ENCODE measurements around the gene FBXO42. TPM values are rescaled to one million over a fixed set of nuclear protein-coding genes. Genes with fewer than 3 reads are reported as not detected.
"Not testable (repeated sequence)": the region's sequence is repeated elsewhere in the genome, so short reads cannot be mapped to it uniquely, and the experiment has no call there.

Gene FBXO42
- total and polyA plus RNA-seq, 2 of the 4 experiments (the other 2 are of a cell fraction): 12.0 to 18.8 TPM

DNA sequence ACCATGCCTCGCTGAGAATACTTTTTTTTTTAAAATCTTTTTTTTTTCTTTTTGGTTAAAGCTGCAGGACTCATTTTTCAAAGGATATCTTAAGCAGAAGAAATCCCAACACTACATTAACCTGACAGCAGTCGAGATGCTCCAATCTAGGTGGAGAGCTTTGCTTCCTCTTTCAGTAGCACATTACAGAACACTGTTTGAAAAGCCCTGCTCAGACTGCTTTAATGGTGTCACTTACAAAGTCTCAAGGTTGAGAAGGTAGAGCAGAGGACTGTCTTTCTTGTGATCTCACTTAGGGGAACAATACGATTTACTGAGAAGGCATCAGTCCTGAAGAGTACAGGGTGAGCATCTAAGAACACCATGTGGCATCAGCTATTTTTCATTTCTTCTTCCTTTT is 94.3 kb downstream of the FBXO42 start:
- in situ Hi-C loops (cut with MboI; ENCODE audit: low sequenced_read_pairs): no loop called here

DNA sequence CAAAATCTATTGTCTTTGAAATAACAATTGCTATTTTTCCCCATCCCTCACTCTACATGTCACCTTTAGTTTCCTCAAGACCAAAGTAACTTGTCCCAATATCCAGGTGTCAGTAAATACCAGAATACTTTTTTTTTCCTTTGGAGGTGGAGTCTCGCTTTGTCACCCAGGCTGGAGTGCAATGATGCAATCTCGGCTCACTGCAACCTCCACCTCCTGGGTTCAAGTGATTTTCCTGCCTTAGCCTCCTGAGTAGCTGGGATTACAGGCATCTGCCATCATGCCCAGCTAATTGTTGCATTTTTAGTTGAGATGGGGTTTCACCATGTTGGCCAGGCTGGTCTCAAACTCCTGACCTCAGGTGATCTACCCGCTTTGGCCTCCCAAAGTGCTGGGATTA is 94.7 kb downstream of the FBXO42 start:
- H4K91ac ChIP-seq (ENCODE audit: insufficient read depth, low read depth, low read length); intact Hi-C loops (cut with micrococcal nuclease); H2BK15ac ChIP-seq (ENCODE audit: low read depth, low read length); dilution Hi-C loops (cut with HindIII; ENCODE audit: low sequenced_read_pairs, unreplicated experiment); H2BK120ac ChIP-seq (ENCODE audit: low read depth, low read length); H4K20me1 ChIP-seq (ENCODE audit: insufficient read depth, low read length); H3K14ac ChIP-seq (replicated peaks; ENCODE audit: low read depth, low read length); H3K56ac ChIP-seq (ENCODE audit: extremely low read depth, insufficient read depth, low read length); H2BK5ac ChIP-seq (ENCODE audit: low read depth, low read length, poor library complexity, severe bottlenecking); H3K18ac ChIP-seq (ENCODE audit: low read depth, low read length); H2AK5ac ChIP-seq (ENCODE audit: low read depth, low read length); H4K8ac ChIP-seq (ENCODE audit: low read depth in 2 of 2, low read length in 2 of 2); DNase-seq; POLR2A ChIA-PET (ENCODE audit: unreplicated experiment); ATAC-seq (ENCODE audit: low read depth); H3K9ac ChIP-seq (ENCODE audit: low read depth, low read length); H2AFZ ChIP-seq (replicated peaks; ENCODE audit: low read length, poor library complexity); H3K27ac ChIP-seq (ENCODE audit: insufficient read depth, low read length); H3K23ac ChIP-seq (ENCODE audit: low read depth, low read length); in situ Hi-C loops (cut with MboI; ENCODE audit: low sequenced_read_pairs); BruUV-seq (replicated peaks); H2AK9ac ChIP-seq (replicated peaks; ENCODE audit: low read depth, low read length, poor library complexity); H3K4ac ChIP-seq (ENCODE audit: low read depth, low read length); H2BK20ac ChIP-seq (ENCODE audit: low read depth, low read length); H3K4me2 ChIP-seq (ENCODE audit: low read depth, low read length); CTCF ChIA-PET; H3K4me3 ChIP-seq (ENCODE audit: insufficient read depth, low read depth, low read length); H3K27me3 ChIP-seq (ENCODE audit: control insufficient read depth, insufficient read depth, low read length); H4K5ac ChIP-seq (ENCODE audit: low read depth, low read length); H3K9me3 ChIP-seq (ENCODE audit: control insufficient read depth, insufficient read depth, low read length): not testable (repeated sequence)
- peaks cover 38 to 61% of the 10 kb centered on the region in 2 experiments for H3K79me1 ChIP-seq (ENCODE audit: low read depth in 1 of 2, low read length in 2 of 2)
- peaks cover 15% of the 10 kb centered on the region for H3K4me1 ChIP-seq (ENCODE audit: control insufficient read depth, insufficient read depth, low read length)
- no CpG with 5 or more reads among the region's 3 CpGs for WGBS, 2 experiments (ENCODE audit: extremely low coverage in 2 of 2, insufficient read length in 1 of 2)
- H3K36me3 ChIP-seq (ENCODE audit: control insufficient read depth, insufficient read depth, low read length): peaks cover 14% of the 10 kb centered on the region
- H3K9me1 ChIP-seq (ENCODE audit: insufficient read depth, low read length): peaks cover 13% of the 10 kb centered on the region; the same call in 1 of the 2 replicates

More for the DNA sequence above, 94.3 kb downstream of the FBXO42 start:
- Histone ChIP-seq H3K4me2 (ENCODE audit: low read depth, low read length) (no peak overlapping the region), H3K9ac (ENCODE audit: low read depth, low read length) (no peak overlapping the region), H3K18ac (ENCODE audit: low read depth, low read length) (peak overlapping the region; percentile 67; the same call in 1 of the 2 replicates), H2BK15ac (ENCODE audit: low read depth, low read length) (peak overlapping the region; percentile 88; the same call in 2 of the 3 replicates), H3K14ac (replicated peaks; ENCODE audit: low read depth, low read length) (peak overlapping the region; percentile 84), H3K27me3 (ENCODE audit: control insufficient read depth, insufficient read depth, low read length) (no peaks in the 10 kb centered on the region), H3K36me3 (ENCODE audit: control insufficient read depth, insufficient read depth, low read length) (peaks cover 14% of the 10 kb centered on the region), H2BK20ac (ENCODE audit: low read depth, low read length) (no peak overlapping the region), H3K4ac (ENCODE audit: low read depth, low read length) (peak overlapping the region; percentile 58; the same call in 1 of the 2 replicates), H4K91ac (ENCODE audit: insufficient read depth, low read depth, low read length) (peak overlapping the region; percentile 38), H3K56ac (ENCODE audit: extremely low read depth, insufficient read depth, low read length) (0 out of 2 replicates have a peak overlapping the region, but pooled peaks have one; percentile 26), H3K4me1 (ENCODE audit: control insufficient read depth, insufficient read depth, low read length) (peaks cover 15% of the 10 kb centered on the region), H3K4me3 (ENCODE audit: insufficient read depth, low read depth, low read length) (no peak overlapping the region), H3K27ac (ENCODE audit: insufficient read depth, low read length) (no peak overlapping the region), H2BK5ac (ENCODE audit: low read depth, low read length, poor library complexity, severe bottlenecking) (peak overlapping the region; percentile 41), H2BK120ac (ENCODE audit: low read depth, low read length) (peak overlapping the region; percentile 54), H2AFZ (replicated peaks; ENCODE audit: low read length, poor library complexity) (no peak overlapping the region), H4K8ac (ENCODE audit: low read depth in 2 of 2, low read length in 2 of 2) (peak overlapping the region in 1 of 2 experiments; percentile 41; a peak in 1 of 4 replicates), H3K9me3 (ENCODE audit: control insufficient read depth, insufficient read depth, low read length) (no peaks in the 10 kb centered on the region), H3K79me1 (ENCODE audit: low read depth in 1 of 2, low read length in 2 of 2) (peaks cover 40 to 65% of the 10 kb centered on the region in 2 experiments), H2AK5ac (ENCODE audit: low read depth, low read length) (peak overlapping the region; percentile 76), H4K20me1 (ENCODE audit: insufficient read depth, low read length) (peaks cover 3% of the 10 kb centered on the region; the same call in 1 of the 2 replicates), H3K23ac (ENCODE audit: low read depth, low read length) (peak overlapping the region; percentile 79; the same call in 1 of the 2 replicates), H2AK9ac (replicated peaks; ENCODE audit: low read depth, low read length, poor library complexity) (no peak overlapping the region), H4K5ac (ENCODE audit: low read depth, low read length) (peak overlapping the region; percentile 53; the same call in 1 of the 2 replicates), H3K9me1 (ENCODE audit: insufficient read depth, low read length) (peaks cover 13% of the 10 kb centered on the region; the same call in 1 of the 2 replicates)
- BruUV-seq (replicated peaks): no TSS peak
- DNase-seq (no peak), ATAC-seq (ENCODE audit: low read depth) (no peak)
- dilution Hi-C loops (cut with HindIII; ENCODE audit: low sequenced_read_pairs, unreplicated experiment) (no loop called here), intact Hi-C loops (cut with micrococcal nuclease) (no loop called here)
- TF ChIP-seq MAZ (IDR thresholded peaks at IDR 0.05; ENCODE audit: borderline replicate concordance, low read depth, low read length) (no peak), MAFK (IDR thresholded peaks at IDR 0.05; ENCODE audit: low read depth, low read length) (no peak), NFE2L2 (IDR thresholded peaks at IDR 0.05; ENCODE audit: low read depth, low read length) (no peak)
- ChIA-PET POLR2A (ENCODE audit: unreplicated experiment) (no interaction called here), CTCF (interaction anchor here (0.5 kb wide), 1 partner anchor 98 kb away, joined by 3 read pairs; no protein-coding TSS in a partner anchor)
- no CpG with 5 or more reads among the region's 3 CpGs for WGBS, 2 experiments (ENCODE audit: extremely low coverage in 2 of 2, insufficient read length in 1 of 2)

Measured in IMR-90 (cell line).